ENCODE data around the gene EIF3L. TPM values are rescaled to one million over a fixed set of nuclear protein-coding genes. Genes with fewer than 3 reads are reported as not detected.

EIF3L gene
- polyA plus RNA-seq, 3 donors, result 209 to 503 (median 246) TPM

DNA sequence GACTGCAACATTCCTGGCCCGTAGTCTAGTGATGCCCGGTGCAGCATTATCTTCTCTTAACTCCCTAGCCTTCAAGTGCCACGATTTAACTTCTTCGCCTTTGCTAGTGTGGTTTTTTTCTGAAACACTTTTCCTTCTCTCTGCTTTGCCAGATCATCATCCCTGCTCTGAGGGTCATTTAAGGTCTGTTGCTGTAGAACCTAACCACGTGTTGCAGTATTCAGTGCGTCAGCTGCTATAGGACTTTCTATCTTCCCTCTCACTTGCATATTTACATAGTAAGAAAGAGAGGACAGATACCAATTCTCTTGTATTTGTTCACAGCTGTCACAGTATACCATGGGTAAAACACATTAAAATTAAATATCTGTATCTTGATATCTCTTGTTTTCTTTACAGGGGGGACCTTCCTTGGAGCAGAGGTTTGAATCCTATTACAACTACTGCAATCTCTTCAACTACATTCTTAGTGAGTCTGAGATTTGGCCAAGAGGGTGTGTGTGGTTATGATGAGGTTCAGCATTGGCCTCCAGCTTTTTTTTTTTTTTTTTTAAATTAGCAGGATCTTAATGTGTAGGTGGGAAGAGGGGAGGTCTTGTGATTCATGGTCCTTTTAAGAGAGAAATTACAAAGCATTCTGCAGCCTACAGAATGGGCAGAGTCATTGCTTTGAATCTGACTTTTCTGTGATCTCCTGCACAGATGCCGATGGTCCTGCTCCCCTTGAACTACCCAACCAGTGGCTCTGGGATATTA is 13.5 kb downstream of the EIF3L start:
- no peak overlapping the region for H3K4me3 Mint-ChIP-seq
- no peaks in the 10 kb centered on the region for H3K9me3 Mint-ChIP-seq
- intact Hi-C loops (cut with micrococcal nuclease), result loop anchor here (1.0 to 5.0 kb wide), 3 partner anchors 45 to 325 kb away; no protein-coding TSS in a partner anchor
- H3K27me3 ChIP-seq (ENCODE audit: control insufficient read depth in 2 of 2, insufficient read depth in 2 of 2, low read length in 2 of 2), result no peaks in the 10 kb centered on the region
- no peak overlapping the region for H3K4me3 ChIP-seq (replicated peaks in 1 of 3; ENCODE audit: low read depth in 2 of 3, low read length in 3 of 3)
- H3K9ac ChIP-seq (ENCODE audit: insufficient read depth, low read length, poor library complexity, severe bottlenecking), result no peak overlapping the region
- H4K20me1 ChIP-seq (ENCODE audit: insufficient read depth, low read length), result peaks cover 53% of the 10 kb centered on the region
- no peaks in the 10 kb centered on the region for H3K27me3 Mint-ChIP-seq (ENCODE audit: low read depth in 3 of 3)
- H2AFZ ChIP-seq (ENCODE audit: insufficient read depth, low read depth, low read length, poor library complexity, severe bottlenecking), result no peak overlapping the region
- WGBS (ENCODE audit: insufficient coverage), result 100% methylated on average over 2 of the region's 7 CpGs
- H3K27ac Mint-ChIP-seq, result no peak overlapping the region
- H3K4me1 Mint-ChIP-seq, result no peaks in the 10 kb centered on the region
- peaks cover 84 to 100% of the 10 kb centered on the region in 2 donors for H3K36me3 ChIP-seq (replicated peaks in 1 of 2; ENCODE audit: control insufficient read depth in 1 of 2, insufficient read depth in 2 of 2, low read length in 2 of 2)
- H3K4me2 ChIP-seq (replicated peaks; ENCODE audit: extremely low read depth, low read length, poor library complexity, severe bottlenecking), result no peak overlapping the region
- TF ChIP-seq, protein P1, sequence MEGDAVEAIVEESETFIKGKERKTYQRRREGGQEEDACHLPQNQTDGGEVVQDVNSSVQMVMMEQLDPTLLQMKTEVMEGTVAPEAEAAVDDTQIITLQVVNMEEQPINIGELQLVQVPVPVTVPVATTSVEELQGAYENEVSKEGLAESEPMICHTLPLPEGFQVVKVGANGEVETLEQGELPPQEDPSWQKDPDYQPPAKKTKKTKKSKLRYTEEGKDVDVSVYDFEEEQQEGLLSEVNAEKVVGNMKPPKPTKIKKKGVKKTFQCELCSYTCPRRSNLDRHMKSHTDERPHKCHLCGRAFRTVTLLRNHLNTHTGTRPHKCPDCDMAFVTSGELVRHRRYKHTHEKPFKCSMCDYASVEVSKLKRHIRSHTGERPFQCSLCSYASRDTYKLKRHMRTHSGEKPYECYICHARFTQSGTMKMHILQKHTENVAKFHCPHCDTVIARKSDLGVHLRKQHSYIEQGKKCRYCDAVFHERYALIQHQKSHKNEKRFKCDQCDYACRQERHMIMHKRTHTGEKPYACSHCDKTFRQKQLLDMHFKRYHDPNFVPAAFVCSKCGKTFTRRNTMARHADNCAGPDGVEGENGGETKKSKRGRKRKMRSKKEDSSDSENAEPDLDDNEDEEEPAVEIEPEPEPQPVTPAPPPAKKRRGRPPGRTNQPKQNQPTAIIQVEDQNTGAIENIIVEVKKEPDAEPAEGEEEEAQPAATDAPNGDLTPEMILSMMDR (IDR thresholded peaks at IDR 0.05), result no peak
- no peaks in the 10 kb centered on the region for H3K79me2 ChIP-seq (ENCODE audit: insufficient read depth, low read length)
- no peak for DNase-seq
- peaks cover 77 to 97% of the 10 kb centered on the region in 2 donors for H3K36me3 Mint-ChIP-seq
- H3K9me3 ChIP-seq (replicated peaks in 1 of 2; ENCODE audit: control insufficient read depth in 1 of 2, insufficient read depth in 1 of 2, low read length in 2 of 2), result no peaks in the 10 kb centered on the region
- no peaks in the 10 kb centered on the region for H3K4me1 ChIP-seq (ENCODE audit: control insufficient read depth in 1 of 2, insufficient read depth in 2 of 2, low read length in 2 of 2)
- no peak overlapping the region for H3K27ac ChIP-seq (ENCODE audit: low read depth in 1 of 2, low read length in 2 of 2)

DNA sequence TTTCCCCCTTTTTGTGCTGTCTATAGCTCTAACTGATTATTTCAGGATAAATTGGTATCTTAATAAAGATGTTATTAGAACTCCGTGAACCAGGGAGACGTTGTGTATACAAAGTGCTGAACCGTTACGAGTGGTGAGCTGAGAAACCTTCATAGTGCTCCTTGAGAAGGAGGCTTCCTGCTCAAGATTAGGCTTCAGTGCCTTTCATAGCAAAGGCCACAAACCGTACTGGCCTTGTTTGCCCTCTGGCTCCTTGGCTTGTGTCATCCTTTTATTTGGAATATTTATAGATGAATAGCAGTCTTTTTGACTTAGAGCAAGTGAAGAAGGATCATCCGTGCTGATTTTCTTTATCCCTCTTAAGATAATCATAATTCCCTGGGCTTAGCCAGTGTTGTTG is 16.3 kb downstream of the EIF3L start:
- peaks cover 76 to 98% of the 10 kb centered on the region in 2 donors for H3K36me3 Mint-ChIP-seq
- DNase-seq, result no peak
- H3K27ac Mint-ChIP-seq, result peak overlapping the region in 1 of 7 donors; percentile 53

More for the DNA sequence above, 16.3 kb downstream of the EIF3L start:
- intact Hi-C loops (cut with micrococcal nuclease), result loop anchor here in 1 of 2 donors (1.0 kb wide), 1 partner anchor 48 kb away; no protein-coding TSS in a partner anchor
- WGBS (ENCODE audit: insufficient coverage), result 100% methylated on average over 4 of the region's 6 CpGs
- no peaks in the 10 kb centered on the region for H3K4me1 ChIP-seq (ENCODE audit: control insufficient read depth in 1 of 2, insufficient read depth in 2 of 2, low read length in 2 of 2)
- no peak overlapping the region for H2AFZ ChIP-seq (ENCODE audit: insufficient read depth, low read depth, low read length, poor library complexity, severe bottlenecking)
- peaks cover 57% of the 10 kb centered on the region for H4K20me1 ChIP-seq (ENCODE audit: insufficient read depth, low read length)
- Mint-ChIP-seq H3K4me1 (no peaks in the 10 kb centered on the region), H3K4me3 (no peak overlapping the region), H3K9me3 (no peaks in the 10 kb centered on the region), H3K27me3 (ENCODE audit: low read depth in 3 of 3) (no peaks in the 10 kb centered on the region)
- H3K79me2 ChIP-seq (ENCODE audit: insufficient read depth, low read length), result peaks cover 7% of the 10 kb centered on the region
- H3K27me3 ChIP-seq (ENCODE audit: control insufficient read depth in 2 of 2, insufficient read depth in 2 of 2, low read length in 2 of 2), result no peaks in the 10 kb centered on the region
- H3K4me3 ChIP-seq (replicated peaks in 1 of 3; ENCODE audit: low read depth in 2 of 3, low read length in 3 of 3), result no peak overlapping the region
- H3K36me3 ChIP-seq (replicated peaks in 1 of 2; ENCODE audit: control insufficient read depth in 1 of 2, insufficient read depth in 2 of 2, low read length in 2 of 2), result peaks cover 85 to 100% of the 10 kb centered on the region in 2 donors
- TF ChIP-seq, protein P1 (IDR thresholded peaks at IDR 0.05), result no peak
- no peak overlapping the region for H3K27ac ChIP-seq (ENCODE audit: low read depth in 1 of 2, low read length in 2 of 2)
- H3K9ac ChIP-seq (ENCODE audit: insufficient read depth, low read length, poor library complexity, severe bottlenecking), result no peak overlapping the region
- H3K4me2 ChIP-seq (replicated peaks; ENCODE audit: extremely low read depth, low read length, poor library complexity, severe bottlenecking), result no peak overlapping the region
- H3K9me3 ChIP-seq (replicated peaks in 1 of 2; ENCODE audit: control insufficient read depth in 1 of 2, insufficient read depth in 1 of 2, low read length in 2 of 2), result no peaks in the 10 kb centered on the region
